T-helper 2 cell treated with Interferon-gamma antibody and Interleukin-4, amounts not matched to agents 5 μg/mL and 100 μg/mL, for 36 hours (primary cell): ENCODE data around the gene SNAP91.
A peak's percentile ranks its signal among the peaks of the same experiment; 100 is the strongest.
"Not testable (repeated sequence)": the region's sequence is repeated elsewhere in the genome, so short reads cannot be mapped to it uniquely, and the experiment has no call there.

Experiments used
- DNase-seq: peaks from one replicate; pipeline ENCODE4 v3.0.0; 2021; ENCODE audit warnings: low spot score
- H3K27ac Mint-ChIP-seq: one replicate; pipeline ENCODE4 v1.8.0; 2021; ENCODE audit warnings: mild to moderate bottlenecking, mixed read lengths
- H3K27me3 Mint-ChIP-seq: one replicate; pipeline ENCODE4 v1.8.0; 2021; ENCODE audit warnings: low read depth, mixed read lengths
- H3K36me3 Mint-ChIP-seq: one replicate; pipeline ENCODE4 v1.8.0; 2021; ENCODE audit warnings: low read depth, mixed read lengths
- H3K4me1 Mint-ChIP-seq: one replicate; pipeline ENCODE4 v1.8.0; 2021; ENCODE audit warnings: low read depth, mixed read lengths
- H3K4me3 Mint-ChIP-seq: one replicate; pipeline ENCODE4 v1.8.0; 2022; ENCODE audit warnings: mild to moderate bottlenecking, moderate library complexity, mixed read lengths
- H3K9me3 Mint-ChIP-seq: one replicate; pipeline ENCODE4 v1.8.0; 2021; ENCODE audit warnings: mixed read lengths

SNAP91 gene, protein sequence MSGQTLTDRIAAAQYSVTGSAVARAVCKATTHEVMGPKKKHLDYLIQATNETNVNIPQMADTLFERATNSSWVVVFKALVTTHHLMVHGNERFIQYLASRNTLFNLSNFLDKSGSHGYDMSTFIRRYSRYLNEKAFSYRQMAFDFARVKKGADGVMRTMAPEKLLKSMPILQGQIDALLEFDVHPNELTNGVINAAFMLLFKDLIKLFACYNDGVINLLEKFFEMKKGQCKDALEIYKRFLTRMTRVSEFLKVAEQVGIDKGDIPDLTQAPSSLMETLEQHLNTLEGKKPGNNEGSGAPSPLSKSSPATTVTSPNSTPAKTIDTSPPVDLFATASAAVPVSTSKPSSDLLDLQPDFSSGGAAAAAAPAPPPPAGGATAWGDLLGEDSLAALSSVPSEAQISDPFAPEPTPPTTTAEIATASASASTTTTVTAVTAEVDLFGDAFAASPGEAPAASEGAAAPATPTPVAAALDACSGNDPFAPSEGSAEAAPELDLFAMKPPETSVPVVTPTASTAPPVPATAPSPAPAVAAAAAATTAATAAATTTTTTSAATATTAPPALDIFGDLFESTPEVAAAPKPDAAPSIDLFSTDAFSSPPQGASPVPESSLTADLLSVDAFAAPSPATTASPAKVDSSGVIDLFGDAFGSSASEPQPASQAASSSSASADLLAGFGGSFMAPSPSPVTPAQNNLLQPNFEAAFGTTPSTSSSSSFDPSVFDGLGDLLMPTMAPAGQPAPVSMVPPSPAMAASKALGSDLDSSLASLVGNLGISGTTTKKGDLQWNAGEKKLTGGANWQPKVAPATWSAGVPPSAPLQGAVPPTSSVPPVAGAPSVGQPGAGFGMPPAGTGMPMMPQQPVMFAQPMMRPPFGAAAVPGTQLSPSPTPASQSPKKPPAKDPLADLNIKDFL

DNA sequence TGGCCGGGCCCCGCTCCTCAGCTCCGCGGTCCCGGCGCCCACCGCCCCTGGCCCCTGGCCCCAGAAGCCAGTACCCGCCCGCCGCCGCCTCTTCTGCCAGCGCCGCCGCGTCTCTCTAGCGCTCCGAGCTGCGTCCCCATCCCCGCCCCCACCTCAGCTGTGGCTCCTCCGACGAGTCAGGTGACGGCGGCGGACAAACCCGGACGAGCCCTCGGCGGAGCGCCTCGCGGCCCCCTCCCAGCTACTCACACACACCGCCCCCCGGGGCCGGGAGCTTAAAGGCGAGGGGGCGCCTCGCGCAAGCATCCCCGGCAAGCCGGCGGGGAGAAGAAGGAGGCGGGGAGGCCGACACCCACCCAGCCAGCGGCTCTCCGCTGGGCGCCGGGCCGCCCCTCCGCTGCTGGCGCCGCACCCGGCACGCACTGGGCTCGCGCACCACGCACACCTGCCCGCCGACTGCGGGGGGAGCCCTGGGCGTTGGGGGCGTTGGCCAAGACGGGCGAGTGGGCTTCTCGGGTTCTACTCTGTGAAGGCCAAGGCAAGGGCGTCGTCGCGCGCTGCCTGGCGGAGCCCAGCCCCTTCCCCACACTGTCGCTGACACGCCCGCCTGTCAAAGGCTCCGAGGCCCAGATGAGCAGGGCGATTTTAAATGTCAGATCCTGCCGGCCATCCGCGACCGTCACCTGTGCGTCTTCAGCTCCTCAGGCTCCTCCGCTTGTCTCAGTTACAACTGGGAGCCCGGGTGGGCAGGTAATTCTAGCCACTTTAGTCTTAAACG lies at the start of gene SNAP91:
TSS of gene SNAP91 (minus strand) at position 132 of the 778 bp plus-strand sequence. CDS start 1,174 bp downstream, outside the sequence.
- Mint-ChIP-seq H3K4me3 (peak within 1 kb of the TSS; percentile 61), H3K36me3 (no peaks in the 10 kb centered on the region), H3K27me3 (peaks cover 39% of the 10 kb centered on the region), H3K27ac (no peak within 1 kb of the TSS), H3K9me3 (peaks cover 11% of the 10 kb centered on the region), H3K4me1 (no peaks in the 10 kb centered on the region)
- DNase-seq: no peak

DNA sequence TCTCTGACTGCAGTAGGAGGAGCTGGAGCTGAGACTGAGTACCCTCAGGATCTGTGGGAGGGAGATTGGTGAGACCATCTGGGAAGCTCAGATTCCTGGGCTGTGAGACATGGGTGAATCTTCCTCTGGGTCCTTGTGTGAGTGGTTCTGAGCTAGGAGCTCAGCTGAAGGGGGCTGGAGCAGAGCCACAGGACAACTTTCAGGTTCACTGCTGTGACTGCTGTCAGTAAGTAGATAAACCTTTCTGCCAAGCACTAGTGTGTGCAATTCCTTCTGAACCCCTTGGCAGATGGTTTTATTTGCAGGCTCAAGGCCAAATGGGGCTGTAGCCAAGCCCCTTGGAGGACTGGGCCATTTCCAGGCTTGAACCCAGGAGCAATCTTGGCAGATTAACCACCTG lies 49.6 kb upstream of the SNAP91 start:
- H3K4me3 Mint-ChIP-seq: no peak overlapping the region
- no peak overlapping the region for H3K27ac Mint-ChIP-seq
- peaks cover 25% of the 10 kb centered on the region for H3K9me3 Mint-ChIP-seq
- no peaks in the 10 kb centered on the region for H3K36me3 Mint-ChIP-seq
- no peak for DNase-seq
- H3K27me3 Mint-ChIP-seq: no peaks in the 10 kb centered on the region
- H3K4me1 Mint-ChIP-seq: no peaks in the 10 kb centered on the region

DNA sequence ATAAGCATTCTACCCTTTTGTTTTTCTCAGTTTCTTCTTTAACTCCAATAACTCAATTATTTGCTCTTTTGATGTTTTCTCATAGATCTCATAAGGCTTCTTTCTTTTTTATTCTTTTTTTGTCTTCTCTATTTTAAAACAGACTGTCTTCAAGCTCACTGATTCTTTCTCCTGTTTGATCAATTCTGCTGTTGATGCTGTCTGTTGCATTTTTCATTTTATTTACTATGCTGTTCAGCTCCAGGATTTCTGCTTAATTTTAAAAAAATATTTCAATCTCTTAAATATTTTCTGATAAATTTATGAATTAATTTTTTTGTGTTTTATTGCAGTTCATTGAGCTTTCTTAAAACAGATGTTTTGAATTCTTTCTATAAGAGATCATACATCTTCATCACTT lies 48.1 kb upstream of the SNAP91 start:
- Mint-ChIP-seq H3K27me3 (no peaks in the 10 kb centered on the region), H3K36me3 (no peaks in the 10 kb centered on the region), H3K27ac (no peak overlapping the region), H3K4me1 (no peaks in the 10 kb centered on the region), H3K4me3 (no peak overlapping the region), H3K9me3 (peaks cover 25% of the 10 kb centered on the region)
- DNase-seq: no peak

DNA sequence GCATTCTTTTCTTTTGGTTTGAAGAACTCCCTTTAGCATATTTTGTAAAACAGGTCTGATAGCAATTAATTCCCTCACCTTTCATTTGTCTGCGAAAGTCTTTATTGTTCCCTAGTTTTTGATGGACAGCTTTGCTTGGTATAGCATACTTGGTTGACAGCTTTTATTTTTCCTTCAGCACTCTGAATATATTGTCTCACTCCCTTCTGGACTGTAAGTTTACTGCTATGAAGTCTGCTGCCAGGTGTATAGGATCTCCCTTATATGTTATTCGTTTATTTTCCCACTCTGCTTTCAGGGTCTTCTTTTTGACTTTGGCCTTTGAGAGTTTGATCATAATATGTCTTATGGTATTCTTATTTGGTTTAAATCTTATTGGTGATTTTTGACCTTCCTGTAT lies 47.7 kb upstream of the SNAP91 start:
- no peak overlapping the region for H3K27ac Mint-ChIP-seq
- no peaks in the 10 kb centered on the region for H3K36me3 Mint-ChIP-seq
- no peaks in the 10 kb centered on the region for H3K4me1 Mint-ChIP-seq
- H3K4me3 Mint-ChIP-seq: no peak overlapping the region
- no peak for DNase-seq
- peaks cover 25% of the 10 kb centered on the region for H3K9me3 Mint-ChIP-seq
- H3K27me3 Mint-ChIP-seq: no peaks in the 10 kb centered on the region

DNA sequence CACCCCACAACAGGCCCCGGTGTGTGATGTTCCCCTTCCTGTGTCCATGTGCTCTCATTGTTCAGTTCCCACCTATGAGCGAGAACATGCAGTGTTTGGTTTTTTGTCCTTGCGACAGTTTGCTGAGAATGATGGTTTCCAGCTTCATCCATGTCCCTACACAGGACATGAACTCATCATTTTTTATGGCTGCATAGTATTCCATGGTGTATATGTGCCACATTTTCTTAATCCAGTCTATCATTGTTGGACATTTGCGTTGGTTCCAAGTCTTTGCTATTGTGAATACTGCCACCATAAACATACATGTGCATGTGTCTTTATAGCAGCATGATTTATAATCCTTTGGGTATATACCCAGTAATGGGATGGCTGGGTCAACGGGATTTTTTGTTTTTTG lies 43.5 kb upstream of the SNAP91 start:
- H3K27me3 Mint-ChIP-seq, DNase-seq, H3K4me3 Mint-ChIP-seq, H3K4me1 Mint-ChIP-seq, H3K36me3 Mint-ChIP-seq, H3K27ac Mint-ChIP-seq: not testable (repeated sequence)
- H3K9me3 Mint-ChIP-seq: peaks cover 23% of the 10 kb centered on the region

DNA sequence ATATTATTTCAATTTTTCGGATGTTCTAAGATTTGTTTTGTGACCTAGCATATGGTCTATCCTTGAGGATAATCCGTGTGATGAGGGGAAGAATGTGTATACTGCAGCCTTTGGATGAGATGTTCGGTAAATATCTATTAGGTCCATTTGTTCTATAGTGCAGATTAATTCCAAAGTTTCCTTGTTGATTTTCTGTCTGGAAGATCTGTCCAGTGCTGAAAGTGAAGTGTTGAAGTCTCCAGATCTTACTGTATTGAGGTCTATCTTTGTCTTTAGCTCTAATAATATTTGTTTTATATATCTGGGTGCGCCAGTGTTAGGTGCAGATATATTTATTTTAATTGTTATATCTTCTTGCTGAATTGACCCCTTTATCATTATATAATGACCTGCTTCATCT lies 32.2 kb upstream of the SNAP91 start:
- Mint-ChIP-seq H3K27ac (no peak overlapping the region), H3K9me3 (no peaks in the 10 kb centered on the region), H3K4me1 (no peaks in the 10 kb centered on the region), H3K4me3 (no peak overlapping the region), H3K27me3 (no peaks in the 10 kb centered on the region), H3K36me3 (no peaks in the 10 kb centered on the region)
- DNase-seq: no peak

DNA sequence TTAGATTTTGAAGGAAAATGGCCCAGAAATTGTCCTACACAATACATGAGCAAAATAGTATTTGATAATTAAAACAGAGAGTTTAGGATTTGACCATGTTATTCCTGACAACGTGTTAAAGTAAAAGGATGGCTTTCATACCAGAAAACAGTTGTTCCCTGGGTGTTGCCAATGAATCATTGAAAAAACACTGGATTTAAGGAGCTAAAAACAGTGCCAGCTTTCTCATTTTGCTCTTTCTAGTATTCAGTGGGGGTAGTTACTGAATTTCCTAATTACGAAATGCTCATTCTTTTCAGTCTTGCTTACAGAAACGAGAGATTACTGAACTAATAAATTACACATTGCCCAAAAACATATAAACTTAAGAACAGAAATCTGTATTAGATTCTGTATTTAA lies 26.6 kb upstream of the SNAP91 start:
- Mint-ChIP-seq H3K9me3 (peaks cover 3% of the 10 kb centered on the region), H3K4me1 (no peaks in the 10 kb centered on the region), H3K4me3 (no peak overlapping the region), H3K36me3 (no peaks in the 10 kb centered on the region), H3K27me3 (no peaks in the 10 kb centered on the region), H3K27ac (no peak overlapping the region)
- no peak for DNase-seq

DNA sequence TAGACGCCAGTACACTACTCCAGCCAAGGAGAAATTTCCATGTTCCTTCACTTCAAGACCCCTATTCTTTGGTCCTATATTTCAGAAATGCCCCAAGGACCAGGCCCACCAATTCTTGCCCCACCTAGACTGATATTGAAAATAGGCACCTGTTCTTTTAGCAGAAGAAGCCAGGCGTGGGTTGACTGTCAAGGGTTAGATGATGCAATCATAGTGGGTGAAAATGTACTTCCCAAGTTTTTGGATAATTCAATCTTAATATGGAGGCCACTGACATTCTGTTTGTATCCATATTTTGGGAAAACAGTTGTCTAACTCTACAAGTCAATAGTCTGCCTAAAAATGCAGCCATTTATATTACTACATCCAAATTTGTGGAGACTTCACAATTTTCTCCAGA lies 21.0 kb upstream of the SNAP91 start:
- no peaks in the 10 kb centered on the region for H3K27me3 Mint-ChIP-seq
- H3K4me1 Mint-ChIP-seq: no peaks in the 10 kb centered on the region
- no peaks in the 10 kb centered on the region for H3K9me3 Mint-ChIP-seq
- DNase-seq: no peak
- no peak overlapping the region for H3K27ac Mint-ChIP-seq
- no peaks in the 10 kb centered on the region for H3K36me3 Mint-ChIP-seq
- no peak overlapping the region for H3K4me3 Mint-ChIP-seq

DNA sequence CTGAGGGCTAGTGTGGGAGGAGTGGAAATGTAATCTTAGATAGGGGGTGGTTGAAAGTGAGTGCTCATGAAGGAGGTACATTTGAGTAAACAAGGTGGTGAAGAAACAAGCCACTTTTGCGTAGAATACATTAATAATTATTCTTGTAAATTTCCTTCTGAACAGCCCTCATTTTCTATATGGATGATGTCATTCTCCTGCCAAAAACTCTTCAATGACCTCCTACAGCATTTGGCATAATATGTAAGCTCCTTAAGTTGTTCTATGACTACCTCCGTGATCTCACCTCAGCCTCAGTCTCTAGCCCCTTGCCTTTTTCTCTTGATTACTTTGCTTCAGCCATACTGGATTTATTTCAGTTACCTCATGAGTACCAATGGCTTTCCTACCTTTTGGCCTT lies 14.0 kb upstream of the SNAP91 start:
- DNase-seq: no peak
- Mint-ChIP-seq H3K27me3 (no peaks in the 10 kb centered on the region), H3K9me3 (no peaks in the 10 kb centered on the region)

DNA sequence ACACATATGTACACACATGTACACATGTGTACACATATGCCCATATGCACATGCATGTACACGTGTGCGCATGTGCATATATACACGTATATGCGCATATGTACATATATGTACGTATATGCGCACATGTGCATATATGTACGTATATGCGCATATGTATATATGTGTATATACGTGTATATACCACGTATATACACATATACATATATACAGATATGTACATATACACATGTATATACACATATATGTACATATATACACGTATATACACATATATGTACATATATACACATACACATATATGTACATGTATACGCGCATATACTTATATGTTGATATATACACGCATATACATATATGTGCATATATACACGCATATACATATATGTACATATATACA lies 8.9 kb upstream of the SNAP91 start:
- no peaks in the 10 kb centered on the region for H3K27me3 Mint-ChIP-seq
- H3K36me3 Mint-ChIP-seq: no peaks in the 10 kb centered on the region
- no peak for DNase-seq
- H3K4me1 Mint-ChIP-seq: no peaks in the 10 kb centered on the region
- no peak overlapping the region for H3K27ac Mint-ChIP-seq
- no peak overlapping the region for H3K4me3 Mint-ChIP-seq
- no peaks in the 10 kb centered on the region for H3K9me3 Mint-ChIP-seq

More for the DNA sequence above, 14.0 kb upstream of the SNAP91 start:
- H3K4me3 Mint-ChIP-seq: no peak overlapping the region
- H3K36me3 Mint-ChIP-seq: no peaks in the 10 kb centered on the region
- H3K4me1 Mint-ChIP-seq: no peaks in the 10 kb centered on the region
- H3K27ac Mint-ChIP-seq: no peak overlapping the region

DNA sequence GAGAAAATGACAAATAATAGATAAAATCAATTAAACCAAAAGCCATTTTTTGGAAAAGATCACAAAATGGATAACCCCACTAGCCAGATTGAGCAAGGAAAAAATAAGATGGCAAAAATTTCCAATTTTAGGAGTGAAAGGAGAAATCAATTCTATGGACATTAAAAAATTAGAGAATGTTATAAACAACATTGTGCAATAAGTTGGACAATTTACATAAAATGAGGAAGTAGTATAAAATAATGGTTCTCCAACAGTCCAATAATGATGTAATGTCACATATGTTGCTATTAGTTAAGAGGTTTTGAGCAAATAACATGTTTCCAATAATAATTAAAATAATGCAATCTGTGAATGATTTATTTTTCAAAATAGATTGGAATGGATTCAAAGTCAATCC lies 3.1 kb upstream of the SNAP91 start:
- DNase-seq: no peak

DNA sequence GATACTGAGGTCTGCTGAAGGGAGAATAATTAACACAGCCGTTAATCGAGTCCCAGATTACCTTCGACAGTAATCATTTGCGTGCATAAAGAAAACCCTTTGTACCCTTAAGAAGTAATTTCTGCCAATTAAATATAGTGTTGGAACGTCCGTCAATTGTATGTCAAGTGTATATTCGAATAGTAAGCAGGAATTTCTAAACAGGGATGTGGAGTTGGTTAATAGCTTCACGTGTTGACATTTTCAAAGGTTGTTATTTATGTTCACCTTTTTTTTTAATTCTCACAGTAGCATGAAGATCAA lies 798 bp upstream of the SNAP91 start:
- Mint-ChIP-seq H3K27ac (no peak overlapping the region), H3K36me3 (no peaks in the 10 kb centered on the region), H3K4me3 (no peak overlapping the region), H3K9me3 (peaks cover 11% of the 10 kb centered on the region), H3K4me1 (no peaks in the 10 kb centered on the region), H3K27me3 (peaks cover 39% of the 10 kb centered on the region)
- DNase-seq: no peak

More for the DNA sequence above, 3.1 kb upstream of the SNAP91 start:
- Mint-ChIP-seq H3K27ac (no peak overlapping the region), H3K4me3 (no peak overlapping the region), H3K36me3 (no peaks in the 10 kb centered on the region), H3K4me1 (no peaks in the 10 kb centered on the region), H3K9me3 (peaks cover 11% of the 10 kb centered on the region), H3K27me3 (peaks cover 29% of the 10 kb centered on the region)

DNA sequence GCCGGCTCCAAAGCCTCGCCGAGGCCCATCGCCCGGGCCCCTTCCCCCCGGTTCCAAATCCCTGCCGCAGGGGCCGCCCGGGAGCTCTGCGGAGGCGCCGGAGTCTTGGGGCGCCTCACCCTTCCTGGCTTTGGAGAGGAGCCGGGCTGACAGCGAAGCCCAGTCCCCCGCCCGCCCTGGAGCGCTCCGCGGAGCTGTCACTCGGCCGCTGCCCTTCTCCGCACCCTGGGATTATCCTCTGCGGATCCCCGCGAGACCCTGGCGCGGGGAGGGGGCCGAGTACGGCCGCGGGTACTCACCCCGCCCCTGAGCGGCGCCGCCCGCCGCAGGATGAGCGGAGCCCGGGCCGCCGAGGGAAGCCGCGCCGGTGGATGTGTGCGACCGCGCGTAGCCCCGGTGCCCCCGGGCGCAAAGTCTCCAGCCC lies 343 bp downstream of the SNAP91 start:
- Mint-ChIP-seq H3K4me1 (no peaks in the 10 kb centered on the region), H3K36me3 (no peaks in the 10 kb centered on the region), H3K4me3 (no peak overlapping the region), H3K27me3 (peaks cover 39% of the 10 kb centered on the region), H3K9me3 (peaks cover 11% of the 10 kb centered on the region), H3K27ac (no peak overlapping the region)
- no peak for DNase-seq
